CD1c-positive myeloid dendritic cell (primary cell): Measurements from ENCODE around the gene TIMM23B.
"Not testable (repeated sequence)": the region's sequence is repeated elsewhere in the genome, so short reads cannot be mapped to it uniquely, and the experiment has no call there.

Experiments used
- DNase-seq: peaks from one replicate; pipeline ENCODE4 v3.0.0-alpha.2; 2016; ENCODE audit errors: extremely low spot score

The TIMM23B gene

DNA sequence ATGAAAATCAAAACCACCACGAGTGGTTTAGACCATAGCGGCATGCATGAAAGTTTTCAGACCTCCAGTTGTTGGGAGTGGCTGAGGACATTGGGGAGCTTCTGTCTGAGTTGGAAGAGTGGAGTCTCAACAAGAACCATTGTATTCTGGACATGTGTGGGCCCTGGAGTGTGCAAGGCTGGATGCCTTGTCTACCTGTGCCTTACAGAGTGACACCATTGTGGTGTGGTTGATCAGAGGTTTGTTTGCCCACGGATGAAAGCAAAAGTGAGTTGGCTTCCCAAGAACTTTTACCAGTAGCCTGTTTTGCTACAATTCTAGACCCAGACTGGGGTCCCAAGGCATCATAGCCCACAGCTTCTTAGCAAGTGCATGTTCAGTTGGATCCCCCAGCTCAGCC lies 35.9 kb downstream of the TIMM23B start:
- not testable (repeated sequence) for DNase-seq

DNA sequence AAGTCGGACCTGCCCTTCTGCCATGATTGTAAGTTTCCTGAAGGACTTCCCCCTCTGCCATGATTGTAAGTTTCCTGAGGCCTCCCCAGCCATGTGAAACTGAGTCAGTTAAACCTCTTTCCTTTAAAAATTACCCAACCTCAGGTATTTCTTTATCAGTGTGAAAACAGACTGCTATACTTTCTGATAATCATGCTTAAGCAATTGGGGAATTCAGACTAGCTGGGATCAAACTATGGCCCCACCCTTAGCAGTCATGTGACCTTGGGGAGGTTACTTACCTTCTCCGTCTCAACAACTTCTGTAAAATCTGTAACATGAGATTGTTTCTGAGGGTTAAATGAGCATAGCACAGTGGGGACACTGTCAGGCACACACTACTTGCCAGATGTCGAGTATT lies 45.4 kb downstream of the TIMM23B start:
- not testable (repeated sequence) for DNase-seq

DNA sequence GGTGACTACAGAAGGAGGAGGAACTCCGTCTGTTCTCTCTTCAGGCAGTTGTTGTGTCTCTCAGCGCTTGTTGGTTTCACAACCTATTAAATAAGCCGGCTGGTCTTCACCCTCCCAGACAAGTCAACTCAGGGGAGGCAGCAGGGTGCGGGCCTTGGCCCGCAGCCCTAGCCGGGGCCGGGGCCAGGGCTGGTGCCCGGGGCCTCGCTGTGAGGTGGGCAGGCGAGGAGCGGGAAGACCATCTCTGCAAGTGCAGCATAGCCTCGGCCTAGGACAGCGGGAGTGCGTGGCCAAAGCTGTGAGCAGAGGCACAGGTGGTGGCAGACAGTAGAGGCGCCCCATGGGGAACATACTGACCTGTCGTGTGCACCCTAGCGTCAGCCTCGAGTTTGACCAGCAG lies 46.5 kb downstream of the TIMM23B start, which contains the start of gene AGAP6:
AGAP6 (plus strand) TSS at position 31 of the 400 bp plus-strand sequence; CDS start at position 341, 310 bp downstream.
- DNase-seq, result not testable (repeated sequence)

DNA sequence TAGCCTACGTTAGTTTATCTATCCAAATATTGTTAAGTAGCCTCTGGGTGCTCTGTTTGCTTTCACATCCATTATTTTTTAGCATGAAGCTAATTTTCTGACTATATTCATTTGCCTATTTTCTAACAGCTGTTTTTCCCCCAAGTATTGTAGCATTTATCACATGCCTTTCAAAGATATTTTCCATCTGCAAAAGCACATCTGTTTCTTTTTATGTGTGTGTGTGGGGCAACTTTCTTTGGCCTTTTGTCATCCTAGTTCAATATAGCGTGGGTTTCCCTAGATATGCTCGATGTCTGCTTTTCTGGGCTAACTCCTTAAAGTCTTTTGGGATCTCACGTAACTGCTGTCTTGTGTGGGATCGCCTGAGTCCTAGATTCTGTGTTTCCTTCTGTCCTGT lies 53.5 kb downstream of the TIMM23B start:
- DNase-seq, result not testable (repeated sequence)

DNA sequence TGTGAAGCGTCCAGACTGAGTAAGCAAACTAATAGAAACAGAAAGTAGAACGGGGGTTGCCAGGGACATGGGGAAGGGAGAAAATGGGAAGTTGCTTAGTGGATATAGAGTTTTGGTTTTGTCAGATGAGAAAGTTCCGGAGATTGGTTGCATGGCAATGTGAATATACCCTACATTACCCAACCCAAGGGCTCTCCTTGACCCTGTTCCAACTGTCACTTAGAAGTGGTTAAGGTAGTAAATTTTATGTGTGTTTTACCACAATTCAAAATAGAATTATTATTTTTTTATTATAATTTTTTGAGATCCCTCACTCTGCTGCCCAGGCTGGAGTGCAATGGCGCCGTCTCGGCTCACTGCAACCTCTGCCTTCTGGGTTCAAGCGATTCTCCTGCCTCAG lies 72.2 kb downstream of the TIMM23B start:
- DNase-seq, result not testable (repeated sequence)

DNA sequence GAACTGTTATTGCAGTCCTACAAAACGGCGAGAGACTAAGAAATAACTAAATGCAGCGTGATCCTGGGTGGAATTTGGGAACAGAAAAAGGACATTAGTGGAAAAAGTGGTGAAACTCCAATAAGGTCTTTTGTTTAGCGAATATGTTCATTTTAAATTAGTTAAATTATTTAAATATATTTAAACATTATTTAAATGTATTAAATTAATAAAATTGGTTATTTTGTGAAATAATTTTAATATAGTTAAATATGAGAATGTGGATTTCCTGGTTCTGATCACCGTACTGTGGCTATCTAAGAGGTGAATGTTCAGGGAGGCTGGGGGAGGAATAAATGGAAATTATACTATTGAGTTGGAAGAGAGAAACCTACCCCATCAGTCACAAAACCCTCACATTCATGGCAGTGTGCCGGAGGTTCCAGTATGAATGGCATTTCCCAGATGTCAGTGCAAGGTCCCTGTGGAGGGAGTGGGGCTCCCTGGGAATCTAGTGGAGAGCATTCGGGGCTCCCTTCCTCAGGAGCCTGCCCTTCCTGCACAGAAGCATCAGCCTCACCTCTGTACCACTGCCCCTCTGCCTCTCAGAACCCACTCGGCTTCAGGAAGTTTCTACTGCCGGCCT lies 73.9 kb downstream of the TIMM23B start:
- not testable (repeated sequence) for DNase-seq

DNA sequence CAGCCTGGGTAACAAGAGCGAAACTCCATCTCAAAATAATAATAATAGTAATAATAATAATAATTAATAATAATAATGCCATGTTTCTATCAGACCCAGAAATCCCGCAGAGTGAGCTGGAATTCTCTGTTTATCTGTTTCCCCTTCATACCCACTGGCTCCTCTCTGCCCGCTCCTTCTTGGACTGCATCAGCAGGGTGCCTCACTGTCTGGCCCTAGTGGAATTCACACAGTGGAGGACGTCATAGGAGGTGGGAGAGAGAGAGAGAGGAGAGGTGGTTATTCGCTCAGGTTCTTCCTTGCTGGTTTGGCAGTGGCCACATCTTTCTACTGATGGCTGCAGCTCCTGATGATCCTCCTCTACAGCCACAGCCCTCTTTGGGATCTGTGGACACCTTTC lies 75.1 kb downstream of the TIMM23B start:
- not testable (repeated sequence) for DNase-seq

DNA sequence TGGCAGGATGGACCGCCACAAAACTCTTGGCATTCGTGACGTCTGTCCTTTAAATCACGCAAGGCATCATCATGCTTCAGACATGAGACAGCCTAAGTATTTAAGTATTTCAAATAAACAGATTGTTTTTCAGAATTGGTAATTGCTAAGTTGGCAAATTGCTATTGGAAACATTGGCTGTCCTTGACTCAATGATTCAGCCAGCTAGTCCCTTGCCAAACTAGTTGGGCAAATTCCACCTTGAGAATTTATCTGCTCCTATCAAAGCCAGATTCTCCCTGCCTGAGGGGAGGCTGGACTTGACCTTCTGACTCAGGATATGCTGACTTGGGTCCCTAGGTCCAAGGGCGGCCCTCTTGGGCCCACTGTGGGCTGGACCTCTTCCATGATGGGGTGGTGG lies 75.8 kb downstream of the TIMM23B start:
- not testable (repeated sequence) for DNase-seq

DNA sequence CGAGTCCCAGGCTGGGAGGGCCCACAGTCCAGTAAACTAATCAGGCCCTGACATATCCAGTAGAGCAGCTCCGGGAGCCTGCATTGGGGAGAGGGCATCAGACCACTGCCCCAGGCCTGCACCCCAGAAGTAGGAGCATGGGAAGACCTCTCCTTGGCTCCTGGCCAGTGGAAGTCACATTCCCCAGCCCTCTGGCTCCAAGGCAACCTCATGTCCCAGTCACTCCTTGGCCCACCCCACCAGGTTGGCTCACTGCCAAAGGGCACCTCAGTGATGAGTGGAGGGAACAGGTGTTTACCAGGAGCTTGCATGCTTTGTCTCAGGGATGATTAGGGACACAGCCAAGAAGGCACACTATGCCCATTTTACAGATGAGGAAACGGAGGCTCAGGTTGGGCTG lies 77.4 kb downstream of the TIMM23B start:
- DNase-seq, result not testable (repeated sequence)

DNA sequence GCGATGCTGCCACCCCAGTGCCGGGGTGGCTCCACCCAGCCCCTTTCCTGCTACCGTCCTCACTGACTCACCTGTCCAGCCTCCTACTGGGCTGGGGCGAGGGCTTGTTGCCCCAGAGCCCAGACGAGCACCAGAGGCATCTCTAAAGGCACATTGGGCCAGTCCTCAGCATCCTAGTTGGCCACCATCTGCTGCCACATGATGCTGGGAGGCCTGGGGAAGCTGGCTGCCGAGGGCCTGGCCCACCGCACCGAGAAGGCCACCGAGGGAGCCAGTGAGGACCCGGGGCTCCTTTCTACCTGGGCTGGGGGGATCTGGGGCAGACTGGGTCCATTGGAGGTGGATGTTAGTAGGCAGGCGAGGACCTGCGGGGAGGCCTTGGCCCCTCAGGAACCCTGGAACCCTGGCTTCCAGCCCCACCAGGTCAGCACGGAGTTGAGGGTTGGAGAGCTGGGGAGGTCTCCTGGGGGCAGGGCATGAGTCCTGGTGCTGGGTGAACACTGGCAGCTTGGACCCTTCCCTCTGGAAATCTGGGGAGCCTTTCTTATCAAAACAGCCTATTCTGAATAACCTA lies 78.7 kb downstream of the TIMM23B start:
- DNase-seq, result not testable (repeated sequence)

DNA sequence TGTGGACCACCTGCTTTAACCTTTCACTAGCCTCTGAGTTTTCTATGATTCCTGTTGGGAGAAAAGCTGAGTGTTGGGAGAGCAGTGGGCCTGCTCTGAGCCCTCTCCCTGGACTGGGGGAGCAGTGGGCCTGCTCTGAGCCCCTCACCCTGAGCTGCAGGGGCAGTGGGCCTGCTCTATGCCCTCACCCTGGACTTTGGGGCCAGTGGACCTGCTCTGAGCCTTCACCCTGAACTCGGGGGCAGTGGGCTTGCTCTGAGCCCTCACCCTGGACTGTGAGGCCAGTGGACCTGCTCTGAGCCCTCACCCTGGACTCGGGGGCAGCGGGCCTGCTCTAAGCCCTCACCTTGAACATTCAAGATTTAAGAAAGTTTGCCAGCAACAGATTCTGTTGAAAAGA lies 79.8 kb downstream of the TIMM23B start:
- DNase-seq, result no peak
